NCI-H2107 treated with DMSO at 0.1 percent for 48 hours (cell line): ENCODE results near the gene IQSEC1.

Source experiments
- DNase-seq: peaks from one replicate; lab custom pipeline; 2025; ENCODE audit not compliant: unreplicated experiment; lab: John Stamatoyannopoulos, UW

Gene IQSEC1

DNA sequence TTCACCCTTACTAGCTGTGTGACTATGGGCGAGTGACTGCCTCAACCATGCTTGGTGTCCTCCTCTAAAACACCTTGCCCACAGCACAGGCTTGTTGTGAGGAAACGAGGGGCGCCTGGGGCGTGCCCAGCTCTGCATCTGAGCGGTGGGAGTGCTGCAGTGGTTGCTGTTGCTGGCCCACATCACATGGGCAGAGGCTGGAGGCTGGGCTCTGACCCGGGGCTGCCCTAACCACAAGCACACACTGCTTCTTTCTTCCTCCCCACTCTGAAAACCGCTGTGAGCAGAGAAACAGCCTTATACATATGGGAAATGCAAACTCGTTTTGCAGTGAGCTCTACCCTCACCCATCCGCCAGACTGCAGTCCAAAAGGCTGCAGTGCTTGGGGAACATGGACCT lies 157.1 kb downstream of the IQSEC1 start:
- no peak for DNase-seq

- DNase-seq, result no peak
These were observed 159.1 kb downstream of the IQSEC1 start for GRCh38 chr3:12914088-12914487.

DNA sequence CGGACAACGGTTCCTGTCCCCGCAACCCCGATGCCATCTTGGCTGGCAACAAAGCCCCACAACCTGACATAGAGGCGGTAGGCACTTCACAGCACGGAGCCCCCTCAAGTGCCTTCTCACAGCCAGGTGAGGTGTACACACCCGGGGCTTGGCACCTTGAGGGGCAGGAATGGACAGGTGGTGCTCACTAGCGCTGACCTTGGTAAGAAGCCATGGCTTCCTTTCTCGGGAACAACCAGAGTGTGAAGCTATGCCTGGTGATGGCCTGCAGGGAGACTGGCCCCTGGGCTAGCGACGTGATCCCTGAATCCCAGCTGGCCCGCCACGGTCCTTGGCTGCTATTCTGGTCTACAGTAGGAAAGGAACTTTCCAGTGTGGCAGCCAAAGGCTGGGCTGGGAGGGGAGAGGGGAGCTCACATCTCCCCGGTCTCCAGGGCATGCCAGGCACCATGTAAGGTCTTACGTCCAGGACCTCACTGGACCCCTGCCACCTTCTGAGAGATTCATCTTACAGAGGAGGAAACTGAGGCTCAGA lies 161.3 kb downstream of the IQSEC1 start:
- no peak for DNase-seq

GRCh38 chr3:12910356-12911099 lies 162.7 kb downstream of the IQSEC1 start:
- DNase-seq, result no peak

DNA sequence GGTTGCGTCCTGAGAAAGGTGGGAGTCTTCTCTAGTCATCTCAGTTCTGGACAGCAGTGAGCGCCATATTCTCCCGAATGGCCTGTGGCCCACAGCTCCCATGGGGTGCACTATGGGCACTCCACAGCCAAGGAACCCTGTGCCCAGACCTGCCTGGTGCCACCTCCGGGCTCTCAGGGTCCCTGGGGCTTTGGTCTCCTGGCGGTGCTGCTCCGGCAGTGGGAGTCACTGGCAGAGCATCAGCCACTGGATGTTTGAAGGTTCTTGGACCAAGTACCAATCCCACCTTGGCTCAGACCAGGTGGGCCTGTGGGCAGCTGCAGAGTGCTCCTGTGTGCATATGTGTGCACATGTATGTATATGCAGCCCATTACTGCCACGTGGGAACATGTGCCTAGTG lies 163.5 kb downstream of the IQSEC1 start:
- DNase-seq, result no peak

DNA sequence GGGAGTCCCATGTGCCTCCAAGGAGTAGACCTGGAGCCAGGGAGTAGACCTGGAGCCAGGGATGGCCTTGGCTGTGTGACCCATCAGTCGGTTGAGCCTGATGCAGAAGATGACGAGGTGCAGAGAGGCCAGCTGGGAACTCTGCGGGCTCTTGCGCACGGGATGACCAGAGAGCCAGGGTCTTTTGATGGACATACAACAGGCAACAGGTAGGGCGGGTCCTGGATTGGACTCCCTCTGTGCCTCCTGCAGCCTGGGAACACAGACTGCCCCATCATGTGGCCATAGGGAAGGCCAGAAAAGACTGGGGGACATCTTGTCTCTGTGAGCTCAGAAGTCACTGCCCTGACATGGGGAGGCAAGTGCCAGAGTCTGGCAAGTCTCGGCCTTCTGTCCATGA lies 164.4 kb downstream of the IQSEC1 start:
- no peak for DNase-seq

DNA sequence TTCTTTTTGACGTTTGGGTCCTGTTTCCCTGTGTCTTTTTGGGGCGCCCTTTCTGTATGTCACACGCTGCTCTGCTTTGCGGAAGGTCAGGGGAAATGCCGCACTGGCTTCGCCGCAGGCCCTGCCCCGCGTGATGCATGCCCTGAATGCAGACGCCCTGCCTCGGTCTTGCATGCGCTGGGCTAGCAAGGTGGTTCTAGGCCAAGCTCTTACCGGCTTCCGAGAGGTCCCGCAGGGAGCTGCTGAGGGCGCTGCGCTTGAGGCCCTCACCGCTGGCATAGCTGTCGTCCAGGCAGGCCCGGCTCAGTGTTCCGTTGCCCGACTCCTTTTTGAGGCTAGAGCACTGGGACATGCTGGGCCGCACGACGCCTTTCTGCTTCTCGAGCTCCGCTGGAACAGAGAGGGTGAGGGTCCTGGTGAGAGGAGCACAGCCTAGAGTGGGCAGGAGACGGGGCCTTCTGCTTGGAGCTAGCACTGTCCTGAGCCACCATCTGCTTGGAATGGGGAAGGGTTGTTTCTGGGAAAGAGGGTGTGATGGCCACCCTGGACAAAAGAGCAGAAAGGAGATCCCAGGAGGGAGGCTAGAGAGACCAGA lies 165.0 kb downstream of the IQSEC1 start:
- DNase-seq, result no peak

DNA sequence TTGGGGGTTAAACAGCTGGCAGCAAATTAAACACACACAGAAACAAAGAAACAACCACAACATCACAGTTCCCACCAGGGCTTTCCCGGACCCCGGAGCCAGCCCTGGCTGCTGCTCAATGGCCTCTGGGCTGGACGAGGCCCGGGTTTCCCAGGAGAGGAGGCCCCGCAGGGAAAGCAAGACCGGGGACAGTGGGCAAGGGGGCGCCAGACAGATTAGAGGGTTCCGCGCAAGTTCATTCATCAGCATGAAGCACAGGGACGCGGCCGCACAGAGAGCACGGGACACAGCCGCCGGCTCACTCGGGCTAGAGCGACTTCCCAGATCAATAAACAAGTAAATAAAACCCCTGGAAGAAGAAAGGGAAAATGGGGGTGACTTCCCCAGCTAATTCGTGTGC lies 165.5 kb downstream of the IQSEC1 start:
- DNase-seq, result no peak

DNA sequence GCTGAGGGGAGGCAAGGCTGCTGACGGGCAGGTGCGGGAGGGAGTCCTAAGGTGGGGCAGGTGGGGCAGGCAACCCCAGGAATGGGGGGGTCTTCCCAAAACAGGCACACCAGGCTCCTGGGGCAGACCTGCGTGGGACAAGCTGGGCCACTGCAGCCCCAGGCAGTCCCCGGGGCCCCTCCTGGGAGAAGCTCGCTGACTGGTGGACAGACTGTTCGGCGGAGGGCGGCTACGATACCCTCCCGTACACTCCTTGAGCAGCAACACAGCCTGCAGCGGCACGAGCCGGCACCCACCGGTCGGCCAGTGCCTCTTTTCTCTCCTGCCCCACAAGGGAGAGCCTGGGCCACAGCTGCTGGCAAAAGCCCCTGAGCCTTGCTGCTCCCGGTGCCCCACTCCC lies 165.9 kb downstream of the IQSEC1 start:
- no peak for DNase-seq

GRCh38 chr3:12906916-12907290 lies 166.3 kb downstream of the IQSEC1 start:
- DNase-seq, result no peak

GRCh38 chr3:12906141-12906915 lies 166.9 kb downstream of the IQSEC1 start:
- no peak for DNase-seq

DNA sequence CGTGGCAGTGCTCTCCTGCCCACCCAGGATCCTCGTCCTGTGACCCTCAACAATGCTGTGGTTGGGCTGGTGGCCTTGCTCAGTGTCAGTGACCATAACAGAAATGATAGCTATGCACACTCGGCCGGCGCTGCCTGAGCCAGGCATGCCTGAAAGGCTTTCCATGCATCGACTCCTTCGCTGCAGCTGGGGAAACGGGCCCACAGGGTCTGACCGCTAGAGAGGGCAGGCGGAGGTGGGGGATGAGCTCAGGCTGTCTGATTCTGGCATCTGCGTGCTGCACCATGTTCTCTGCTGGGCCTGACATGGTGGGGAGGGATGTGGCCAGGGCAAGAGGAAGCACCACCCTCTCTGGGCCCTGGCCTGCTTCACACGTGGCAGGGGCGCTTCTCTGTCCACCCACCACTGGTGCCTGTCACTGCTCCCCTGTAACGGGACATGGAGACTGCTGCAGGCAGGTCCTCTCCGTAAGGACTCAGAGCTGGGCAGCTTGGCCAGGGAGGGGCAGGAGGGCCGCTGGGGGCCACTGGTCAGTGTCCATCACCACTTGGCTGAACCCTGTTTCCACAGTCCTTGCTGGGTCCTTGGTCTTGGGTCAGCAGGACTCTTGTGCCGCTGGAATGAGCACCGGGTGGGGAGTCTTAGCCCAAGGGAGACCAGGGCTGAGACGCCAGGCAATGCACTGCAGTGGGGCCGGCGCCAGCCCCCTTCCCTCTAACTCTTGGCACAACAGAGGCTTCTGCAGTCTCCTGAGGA lies 167.7 kb downstream of the IQSEC1 start:
- no peak for DNase-seq

DNA sequence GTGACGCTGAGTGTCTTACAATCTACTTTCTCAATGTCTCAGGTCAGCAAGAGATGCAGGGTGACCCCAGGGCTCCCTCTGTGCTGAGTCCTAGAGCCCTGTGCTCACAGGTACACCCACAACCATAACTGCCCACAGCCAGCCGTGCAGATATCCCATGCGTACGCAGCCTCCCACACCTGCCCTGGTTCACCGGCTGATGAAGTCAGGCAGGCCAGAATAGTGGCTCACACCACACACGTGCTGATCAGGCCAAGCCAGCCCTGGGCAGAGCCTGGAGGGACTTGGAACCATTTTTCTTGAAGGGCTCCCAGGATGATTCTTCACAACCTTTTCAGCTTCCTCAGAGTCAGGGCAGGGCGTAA lies 168.3 kb downstream of the IQSEC1 start:
- DNase-seq, result no peak

- DNase-seq, result no peak
These were observed 169.3 kb downstream of the IQSEC1 start for GRCh38 chr3:12903881-12904280.

- DNase-seq, result no peak
These were observed 170.0 kb downstream of the IQSEC1 start for GRCh38 chr3:12903000-12903800.

DNA sequence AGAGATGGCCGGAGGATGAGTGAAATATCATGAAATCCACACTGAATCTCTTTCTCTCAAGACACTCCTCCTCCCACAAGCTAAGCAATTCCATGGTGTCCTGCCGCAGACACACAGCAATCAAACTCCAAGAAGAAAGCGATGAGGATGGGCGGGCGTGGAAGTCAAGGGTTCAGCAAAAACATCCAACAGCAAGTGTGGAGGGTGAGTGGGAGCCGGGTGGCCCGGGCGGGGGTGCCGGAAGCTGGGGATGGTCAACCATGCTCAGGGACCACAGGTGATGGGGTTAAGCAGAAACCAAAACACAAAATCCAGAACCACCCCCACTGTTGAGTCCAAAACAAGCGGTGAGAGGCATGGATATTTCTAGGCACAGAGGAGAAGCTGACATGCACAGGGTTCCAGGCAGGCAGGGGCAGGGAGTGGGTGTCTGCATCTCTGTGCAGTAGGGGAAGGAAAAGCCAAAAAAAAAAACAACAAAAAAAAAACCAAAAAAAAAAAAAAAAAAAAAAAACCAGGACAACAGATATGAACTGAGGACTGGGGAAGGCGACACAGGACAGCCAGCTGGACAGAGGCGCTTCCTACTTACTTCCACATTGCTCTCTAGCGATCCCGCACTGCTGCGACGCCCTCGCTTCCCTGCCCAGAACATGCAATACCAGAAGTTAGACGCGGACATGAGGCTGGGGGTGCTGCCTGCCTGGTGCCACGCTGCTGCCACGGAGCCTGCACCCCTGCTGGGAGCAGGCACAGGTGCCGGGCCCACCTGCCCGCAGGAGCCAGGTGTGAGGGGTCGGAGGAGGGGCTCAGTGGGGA lies 170.8 kb downstream of the IQSEC1 start:
- DNase-seq, result no peak

GRCh38 chr3:12901623-12902045 lies 171.6 kb downstream of the IQSEC1 start:
- DNase-seq, result peak; percentile 43

GRCh38 chr3:12900885-12901411 lies 172.3 kb downstream of the IQSEC1 start:
- DNase-seq, result no peak
